Ovary (tissue), 3 donors: ENCODE data around the gene NEURL1B.

Experiments used
- CTCF ChIP-seq, 3 donors: fragments of 450-650 bp in 2 of 3; fragments of 200-600 bp in 1 of 3; IDR thresholded peaks; one replicate each; pipeline versions ENCODE4 v1.5.1 to v1.8.0; 2016 to 2022; ENCODE audit warnings: antibody characterized with exemption in 3 of 3, mild to moderate bottlenecking in 1 of 3
- EP300 ChIP-seq: sonication (generic); formaldehyde crosslinking; IDR thresholded peaks from one replicate; pipeline ENCODE4 v1.6.1; 2017; ENCODE audit warnings: antibody characterized with exemption
- POLR2A ChIP-seq: fragments of 450-650 bp; IDR thresholded peaks from one replicate; pipeline ENCODE4 v1.6.1; 2017; ENCODE audit warnings: antibody characterized with exemption, mild to moderate bottlenecking, moderate library complexity
- donor health status: DM: no; HTN: no; CAD: no.

- TF ChIP-seq CTCF (IDR thresholded peaks at IDR 0.05) (no peak), EP300 (no peak), POLR2A (no peak)
These were observed 10.1 kb upstream of the NEURL1B start for GRCh38 chr5:172630986-172631385.
